Suppressor macrophage treated with lipopolysaccharide for 4 hours (primary cell): ENCODE measurements around the gene FAM227A.

Experiments used
- DNase-seq: peaks from one replicate; pipeline ENCODE4 v3.0.0-alpha.2; 2020

Gene FAM227A

GRCh38 chr22:38531251-38531938 lies 124.8 kb downstream of the FAM227A start:
- DNase-seq = no peak
